HG02870 (cell line): Measurements from ENCODE around the gene EFR3B.
"Not testable (repeated sequence)": the region's sequence is repeated elsewhere in the genome, so short reads cannot be mapped to it uniquely, and the experiment has no call there.

Experiments used
- ATAC-seq: cut with Tn5 transposase; IDR thresholded peaks from one replicate; pipeline ENCODE4 v1.9.1; 2021; ENCODE audit warnings: mild to moderate bottlenecking, moderate library complexity; ENCODE audit not compliant: unreplicated experiment

Gene EFR3B, protein sequence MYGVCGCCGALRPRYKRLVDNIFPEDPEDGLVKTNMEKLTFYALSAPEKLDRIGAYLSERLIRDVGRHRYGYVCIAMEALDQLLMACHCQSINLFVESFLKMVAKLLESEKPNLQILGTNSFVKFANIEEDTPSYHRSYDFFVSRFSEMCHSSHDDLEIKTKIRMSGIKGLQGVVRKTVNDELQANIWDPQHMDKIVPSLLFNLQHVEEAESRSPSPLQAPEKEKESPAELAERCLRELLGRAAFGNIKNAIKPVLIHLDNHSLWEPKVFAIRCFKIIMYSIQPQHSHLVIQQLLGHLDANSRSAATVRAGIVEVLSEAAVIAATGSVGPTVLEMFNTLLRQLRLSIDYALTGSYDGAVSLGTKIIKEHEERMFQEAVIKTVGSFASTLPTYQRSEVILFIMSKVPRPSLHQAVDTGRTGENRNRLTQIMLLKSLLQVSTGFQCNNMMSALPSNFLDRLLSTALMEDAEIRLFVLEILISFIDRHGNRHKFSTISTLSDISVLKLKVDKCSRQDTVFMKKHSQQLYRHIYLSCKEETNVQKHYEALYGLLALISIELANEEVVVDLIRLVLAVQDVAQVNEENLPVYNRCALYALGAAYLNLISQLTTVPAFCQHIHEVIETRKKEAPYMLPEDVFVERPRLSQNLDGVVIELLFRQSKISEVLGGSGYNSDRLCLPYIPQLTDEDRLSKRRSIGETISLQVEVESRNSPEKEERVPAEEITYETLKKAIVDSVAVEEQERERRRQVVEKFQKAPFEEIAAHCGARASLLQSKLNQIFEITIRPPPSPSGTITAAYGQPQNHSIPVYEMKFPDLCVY

DNA sequence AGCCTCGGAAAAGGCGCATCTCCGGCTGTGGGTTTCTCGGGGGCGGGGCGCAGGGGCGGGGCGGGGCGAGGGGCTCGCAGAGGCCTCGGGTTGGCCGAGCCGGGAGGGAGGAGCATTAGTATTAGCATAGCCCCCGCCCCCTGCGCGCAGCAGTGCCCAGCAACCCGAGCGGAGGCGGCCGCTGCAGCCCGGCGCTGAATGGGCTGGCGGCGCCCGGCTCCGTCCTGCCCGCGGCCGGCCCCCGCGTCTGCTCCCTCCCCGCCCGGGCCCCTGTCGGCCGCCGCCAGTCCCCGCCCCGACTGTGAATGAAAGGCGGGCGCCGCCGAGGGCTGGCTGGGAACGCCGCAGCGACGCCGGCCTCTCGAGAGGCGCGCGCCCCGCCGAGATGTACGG lies at the start of gene EFR3B:
EFR3B (plus strand) TSS at position 149 of the 393 bp plus-strand sequence; CDS start at position 386, 237 bp downstream.
- peak; percentile 73 for ATAC-seq

DNA sequence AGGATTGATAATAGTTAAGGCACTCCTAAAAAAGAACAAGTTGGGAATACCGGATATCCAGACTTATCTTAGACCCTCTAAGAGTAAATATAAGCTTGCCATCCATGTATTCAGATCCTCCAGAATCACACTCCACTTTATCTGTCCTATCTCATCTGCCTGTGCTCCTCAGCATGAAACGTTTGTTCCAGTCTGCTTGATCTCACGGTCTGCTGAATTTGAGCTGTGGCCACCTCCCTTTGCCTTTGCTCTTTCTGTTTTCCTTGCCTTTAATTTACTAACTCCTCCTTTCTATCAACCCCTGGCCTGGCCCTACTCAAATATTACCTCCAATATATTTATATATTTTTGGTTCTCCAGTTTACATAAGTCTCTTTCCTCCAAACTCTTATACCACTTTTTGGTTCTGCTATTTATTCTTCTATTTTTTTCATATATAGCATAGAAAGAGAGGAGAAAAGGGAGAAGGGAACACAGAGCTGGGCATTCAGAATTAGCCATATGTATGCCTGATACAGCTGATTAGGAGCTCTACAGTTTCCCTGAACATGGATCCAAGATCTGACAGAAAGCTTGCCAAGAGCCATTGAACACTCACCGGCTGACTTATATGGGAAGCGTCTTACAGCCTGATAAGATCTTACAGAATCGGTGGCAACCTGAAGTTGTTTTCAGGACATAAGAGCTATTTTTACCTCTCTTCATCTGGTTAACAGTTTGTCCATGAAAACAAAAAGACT lies 48.3 kb upstream of the EFR3B start:
- ATAC-seq: no peak

DNA sequence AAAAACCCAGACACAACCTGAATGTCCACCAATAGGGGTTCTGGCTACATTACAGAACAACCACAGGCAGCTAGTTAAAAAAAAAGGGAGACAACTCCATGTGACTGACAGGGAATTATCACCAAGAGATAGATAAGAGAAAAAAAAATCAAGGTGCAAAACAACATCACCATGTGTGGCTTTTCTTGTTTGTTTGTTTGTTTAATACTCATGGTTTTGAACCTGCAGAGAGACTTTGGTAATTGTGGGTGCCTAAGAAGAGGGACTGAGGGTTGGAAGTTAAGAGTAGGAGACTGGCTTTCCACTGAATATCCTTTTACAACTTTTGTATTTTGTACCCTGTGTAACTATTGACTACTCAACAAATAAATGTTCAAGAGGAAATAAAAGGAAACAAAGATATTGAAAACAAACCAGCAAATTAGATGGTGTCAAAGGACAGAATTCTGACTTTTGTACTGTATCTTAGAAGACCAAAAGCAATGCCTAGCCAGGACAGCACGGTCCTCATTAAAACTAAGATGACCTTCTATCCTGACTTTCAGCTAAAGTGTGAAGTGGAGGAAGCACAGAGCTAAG lies 47.6 kb upstream of the EFR3B start:
- ATAC-seq: no peak

DNA sequence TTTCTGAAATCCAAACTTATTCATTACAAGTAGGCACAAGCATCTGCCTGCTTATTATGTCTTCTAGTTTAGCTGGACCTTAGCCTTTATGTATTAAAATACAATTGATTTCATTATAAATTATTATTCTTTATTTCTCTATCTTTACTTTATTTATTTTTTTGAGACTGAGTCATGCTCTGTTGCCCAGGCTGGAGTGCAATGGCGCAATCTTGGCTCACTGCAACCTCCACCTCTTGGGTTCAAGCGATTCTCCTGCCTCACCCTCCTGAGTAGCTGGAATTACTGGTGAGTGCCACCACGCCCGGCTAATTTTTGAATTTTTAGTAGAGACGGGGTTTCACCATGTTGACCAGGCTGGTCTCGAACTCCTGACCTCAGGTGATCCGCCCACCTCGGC lies 42.8 kb upstream of the EFR3B start:
- ATAC-seq: not testable (repeated sequence)

DNA sequence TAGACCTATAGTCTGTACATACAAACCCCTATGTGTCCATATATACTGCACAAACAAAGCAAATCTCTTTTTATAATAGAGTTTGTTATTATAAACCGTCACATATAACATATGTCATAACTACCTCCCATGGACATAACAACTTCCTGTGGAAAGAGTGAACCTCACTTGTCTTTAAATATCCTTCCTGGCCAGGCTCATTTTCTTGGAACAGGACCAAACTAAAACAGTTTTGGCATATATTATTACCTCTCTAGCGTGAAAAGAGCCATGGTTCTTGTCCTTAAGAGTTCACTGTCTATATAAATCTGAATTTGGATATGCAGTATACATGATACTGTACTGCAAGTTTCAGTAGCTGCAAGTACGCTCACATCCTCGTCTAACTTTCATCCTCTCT lies 41.8 kb upstream of the EFR3B start:
- no peak for ATAC-seq

DNA sequence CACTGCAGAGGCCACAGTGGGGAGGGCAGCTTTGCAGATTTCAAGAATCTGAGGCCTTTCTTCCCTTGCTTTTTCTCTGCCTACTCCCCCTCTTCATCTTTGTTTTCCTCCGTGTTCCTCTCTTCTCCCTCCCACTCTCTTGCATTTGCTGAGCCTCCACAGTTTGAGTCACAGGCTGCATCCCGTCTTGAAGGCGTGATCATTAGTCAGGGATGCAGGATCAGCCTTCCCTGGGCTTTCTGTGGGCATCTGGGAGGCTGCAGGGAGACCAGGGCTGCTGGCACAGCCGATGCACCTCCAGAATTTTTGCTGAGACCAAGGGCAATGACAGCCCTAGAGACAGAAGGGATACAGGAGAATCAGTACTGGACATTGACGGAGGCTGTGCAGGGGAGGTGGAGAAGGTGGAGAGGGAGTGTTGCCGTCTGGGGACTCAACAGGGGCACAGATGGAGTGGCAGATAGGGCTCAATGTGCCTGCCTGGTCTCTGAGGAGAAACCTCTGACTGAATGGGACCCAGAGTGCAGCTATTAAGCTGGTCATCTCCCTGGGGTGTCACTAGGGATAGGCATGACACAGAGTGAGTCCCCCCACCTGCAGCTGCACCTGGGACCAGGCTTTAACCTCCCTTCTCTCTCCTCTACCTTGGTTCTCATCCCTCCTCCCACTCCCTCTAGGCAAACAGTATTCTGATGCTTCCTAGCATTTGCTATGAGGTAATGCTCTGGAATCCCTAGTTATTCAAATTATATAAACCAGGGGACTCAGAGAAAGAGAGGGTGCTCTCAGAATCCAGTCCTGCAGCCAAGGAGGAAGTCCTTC lies 41.2 kb upstream of the EFR3B start:
- no peak for ATAC-seq

DNA sequence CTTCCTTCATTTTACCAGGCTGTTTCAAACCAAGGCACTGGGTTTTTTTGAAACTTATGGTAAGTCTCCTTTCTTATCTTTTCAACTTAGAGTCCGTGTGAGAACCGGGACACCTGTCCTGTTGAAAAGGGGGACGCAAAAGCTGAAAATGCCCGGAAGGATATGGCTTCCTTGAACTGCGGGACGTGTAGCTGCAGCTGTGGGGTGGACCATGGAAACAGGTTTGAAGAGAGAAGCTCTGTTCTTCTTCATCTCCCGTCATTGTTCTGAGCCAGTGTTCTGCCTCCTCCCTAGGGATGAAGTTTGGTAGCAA lies 40.6 kb upstream of the EFR3B start:
- no peak for ATAC-seq

DNA sequence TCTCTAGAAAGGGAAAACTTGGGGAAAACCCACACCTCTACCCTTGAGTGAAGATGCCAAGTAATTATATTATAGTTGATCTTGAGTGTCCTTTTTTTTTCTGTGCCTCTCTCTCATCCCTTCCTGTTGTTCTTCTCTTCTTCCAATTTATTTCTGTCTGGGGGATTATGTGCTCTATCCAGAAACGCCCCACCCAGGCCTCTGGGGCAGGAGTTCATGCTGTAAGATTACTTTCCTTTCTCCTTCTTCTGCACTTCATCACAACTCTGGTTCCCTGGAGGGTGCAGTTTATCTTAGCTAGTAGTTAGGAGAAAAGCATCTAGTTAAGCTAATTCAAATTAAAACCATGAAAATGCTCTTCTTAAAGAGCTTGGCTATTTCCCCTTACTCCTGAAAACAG lies 39.8 kb upstream of the EFR3B start:
- no peak for ATAC-seq

DNA sequence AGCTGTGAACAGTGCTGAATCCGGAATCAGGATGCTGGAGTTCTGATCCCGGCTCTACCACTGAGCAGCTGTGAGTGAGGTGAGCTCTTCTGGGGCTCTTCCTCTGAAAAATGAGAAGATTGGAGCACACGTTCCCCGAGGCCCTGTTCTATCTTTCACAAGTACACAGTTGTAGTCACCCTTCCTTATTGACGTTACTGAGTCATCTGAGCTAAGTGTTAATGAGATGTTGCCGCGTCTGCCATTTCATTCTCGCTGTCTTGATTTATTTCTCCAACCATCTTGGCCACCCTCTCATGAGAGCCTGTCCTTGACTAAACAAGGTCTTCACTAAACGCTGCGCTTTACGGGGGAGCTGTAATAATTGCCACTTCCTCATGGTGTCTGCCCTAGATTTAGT lies 31.9 kb upstream of the EFR3B start:
- ATAC-seq: no peak

DNA sequence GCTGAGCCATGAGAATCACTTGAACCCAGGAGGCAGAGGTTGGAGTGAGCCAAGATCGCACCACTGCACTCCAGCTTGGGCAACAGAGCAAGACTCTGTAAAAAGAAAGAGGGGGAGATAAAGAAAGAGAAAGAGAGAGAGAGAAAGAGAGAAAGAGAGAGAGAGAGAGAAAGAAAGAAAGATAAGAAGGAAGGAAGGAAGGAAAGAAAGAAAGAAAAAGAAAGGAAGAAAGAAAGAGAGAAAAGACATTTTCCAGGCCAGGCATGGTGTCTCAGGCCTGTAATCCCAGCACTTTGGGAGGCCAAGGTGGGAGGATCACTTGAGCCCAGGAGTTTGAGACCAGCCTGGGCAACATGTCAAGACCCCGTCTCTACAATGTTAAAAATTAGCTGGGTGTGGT lies 30.5 kb upstream of the EFR3B start:
- not testable (repeated sequence) for ATAC-seq

DNA sequence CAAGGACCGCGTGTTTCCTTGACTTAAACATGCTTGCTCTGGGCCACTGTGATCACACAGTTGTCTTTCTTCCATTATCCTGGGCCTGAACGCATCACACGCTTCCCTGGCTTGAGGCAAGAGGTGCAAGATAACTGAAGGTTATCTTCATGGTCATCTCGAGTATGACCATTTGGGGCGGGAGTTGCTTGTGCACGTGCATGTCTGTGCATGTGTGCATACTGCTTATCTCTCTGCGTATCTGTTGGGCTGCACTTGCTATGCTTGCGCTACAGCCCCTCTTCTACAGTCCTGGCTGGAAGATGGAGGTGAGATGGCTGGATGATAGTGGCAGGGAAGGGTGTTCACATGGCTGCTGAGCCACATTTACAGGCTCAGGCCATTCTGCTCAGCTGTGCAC lies 27.2 kb upstream of the EFR3B start:
- no peak for ATAC-seq

DNA sequence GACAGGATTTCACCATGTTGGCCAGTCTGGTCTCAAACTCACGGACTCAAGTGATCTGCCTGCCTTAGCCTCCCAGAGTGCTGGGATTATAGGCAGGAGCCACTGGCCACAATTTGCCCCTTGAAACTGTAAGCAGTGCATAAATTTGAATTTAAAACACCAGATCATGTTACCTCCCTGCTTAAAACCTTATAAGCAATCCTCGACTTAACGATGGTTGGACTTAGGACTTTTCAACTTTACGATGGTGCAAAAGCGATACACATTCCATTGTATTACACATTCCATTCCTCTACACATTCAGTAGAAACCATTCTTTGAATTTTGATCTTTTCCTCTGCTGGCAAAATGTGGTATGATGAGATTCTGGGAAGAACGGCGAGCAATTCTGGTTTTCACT lies 23.2 kb upstream of the EFR3B start:
- ATAC-seq: no peak

DNA sequence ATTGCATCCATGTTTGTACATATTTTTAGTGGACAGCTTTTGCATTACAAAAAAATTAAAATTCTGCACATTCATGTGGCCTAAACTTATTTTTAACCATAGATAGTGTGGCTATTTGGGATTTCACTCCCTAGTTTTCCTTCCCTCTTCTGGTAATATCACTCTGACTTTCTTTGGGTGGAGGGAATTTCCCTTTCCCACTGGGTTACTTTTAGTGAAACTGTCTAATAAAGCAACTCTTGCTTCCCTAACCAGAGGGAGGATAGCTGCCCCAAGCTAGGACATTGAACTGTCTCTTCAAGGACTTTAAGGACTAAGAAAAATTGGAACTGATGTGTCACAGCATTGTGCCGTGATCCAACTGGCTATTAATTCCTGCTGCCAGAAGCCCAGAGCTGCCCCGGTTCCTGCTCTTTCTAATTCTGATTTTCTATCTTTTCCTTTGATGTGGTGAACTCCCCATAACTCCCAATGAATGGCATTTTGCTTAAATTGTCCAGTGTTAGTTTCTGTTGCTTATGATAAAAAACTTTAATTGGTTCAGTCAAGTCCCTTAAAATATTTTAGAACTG lies 20.0 kb upstream of the EFR3B start:
- ATAC-seq: no peak

DNA sequence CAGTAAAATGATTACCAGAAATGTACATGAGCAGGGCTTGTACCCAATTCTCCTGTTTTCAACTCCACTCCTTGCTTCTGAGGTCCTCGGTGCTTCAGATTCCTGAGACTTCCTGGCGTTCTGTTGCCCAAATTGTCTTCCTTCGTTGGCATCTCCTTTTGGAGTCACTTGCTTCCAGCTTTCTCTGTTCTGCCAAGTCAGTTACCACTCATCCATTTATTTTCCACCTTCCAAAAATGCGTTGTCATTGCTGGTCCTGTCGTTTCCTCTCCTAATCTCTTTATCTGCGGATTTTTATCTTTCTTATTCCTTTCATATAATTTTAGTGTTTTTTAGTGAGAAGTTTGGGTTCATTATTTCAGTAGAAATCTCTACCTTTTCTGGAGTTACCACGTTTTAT lies 18.5 kb upstream of the EFR3B start:
- ATAC-seq: no peak

DNA sequence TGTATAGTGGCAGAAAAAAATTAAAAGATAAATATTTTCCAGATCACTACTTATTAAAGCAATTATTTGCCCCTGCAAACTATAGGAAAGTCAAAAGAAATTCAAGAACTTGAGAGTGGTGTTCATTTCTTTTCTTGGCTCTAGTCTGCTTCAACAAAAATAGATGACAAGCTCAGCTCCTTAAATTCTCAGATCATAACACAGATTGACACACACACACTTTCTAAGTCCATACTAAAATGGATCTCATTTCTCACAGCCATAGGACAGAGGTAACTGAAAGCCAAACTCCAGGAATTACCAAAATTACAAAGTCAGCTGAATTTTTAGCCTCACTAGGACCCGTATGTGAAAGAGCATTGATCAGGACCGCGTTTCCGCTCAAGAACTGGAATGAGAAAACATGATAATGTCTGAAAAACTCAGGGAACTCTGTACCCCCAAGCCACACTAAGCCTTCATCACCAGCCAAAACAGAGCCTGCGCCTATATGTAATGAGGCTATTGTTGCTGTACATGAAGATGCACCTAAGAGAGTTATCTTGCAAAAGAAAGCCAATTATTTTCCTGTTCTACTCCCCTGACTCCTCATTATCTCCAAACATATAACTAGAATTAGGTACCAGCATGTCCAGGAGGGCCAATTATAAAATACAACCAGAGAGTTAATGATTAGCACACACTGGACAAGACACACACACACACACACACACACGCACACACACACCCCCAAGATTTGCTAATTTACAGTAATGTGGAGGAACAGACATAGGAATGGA lies 16.5 kb upstream of the EFR3B start:
- no peak for ATAC-seq

DNA sequence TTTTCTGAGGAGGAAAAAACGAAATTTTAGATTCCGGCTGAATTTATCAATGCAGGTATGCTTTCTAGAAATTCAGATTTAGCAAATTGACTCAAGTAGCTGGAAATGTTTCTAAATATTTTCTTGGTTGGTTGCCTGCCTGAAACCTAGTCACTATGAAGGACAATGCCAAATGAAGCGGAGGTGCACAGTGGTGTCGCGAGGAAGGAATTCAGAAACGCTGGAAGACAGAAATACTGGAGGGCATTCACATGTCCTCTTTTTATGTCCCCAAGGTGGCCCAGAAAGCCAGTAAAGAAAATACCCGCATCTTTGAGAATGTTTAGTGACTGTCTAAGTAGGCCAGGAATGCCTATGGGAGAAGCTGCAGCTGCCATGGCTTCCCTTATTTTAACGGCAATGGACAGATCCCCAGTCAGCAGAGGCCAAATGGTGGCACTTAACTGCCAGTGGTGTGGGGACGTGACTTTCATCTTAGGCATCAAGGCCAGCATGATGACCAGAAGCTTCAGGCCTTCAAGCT lies 15.8 kb upstream of the EFR3B start:
- no peak for ATAC-seq

DNA sequence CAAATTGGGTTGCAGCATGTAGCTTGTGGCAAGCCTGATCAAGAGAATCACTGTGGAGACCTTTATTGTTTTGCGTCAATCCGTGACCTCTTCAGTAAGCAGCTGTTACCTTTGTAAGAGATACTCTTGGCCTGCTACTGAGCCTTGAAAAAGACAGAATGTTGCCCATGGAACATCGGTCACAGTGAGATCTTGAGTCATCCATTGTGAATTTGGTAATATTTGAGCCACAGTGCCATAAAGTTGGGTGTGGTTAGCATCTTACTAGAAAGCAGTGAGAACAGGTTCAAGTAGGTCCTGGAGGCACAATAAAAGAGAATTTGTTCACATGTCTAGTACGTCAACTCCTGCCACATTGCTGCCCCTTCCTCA lies 12.7 kb upstream of the EFR3B start:
- no peak for ATAC-seq

DNA sequence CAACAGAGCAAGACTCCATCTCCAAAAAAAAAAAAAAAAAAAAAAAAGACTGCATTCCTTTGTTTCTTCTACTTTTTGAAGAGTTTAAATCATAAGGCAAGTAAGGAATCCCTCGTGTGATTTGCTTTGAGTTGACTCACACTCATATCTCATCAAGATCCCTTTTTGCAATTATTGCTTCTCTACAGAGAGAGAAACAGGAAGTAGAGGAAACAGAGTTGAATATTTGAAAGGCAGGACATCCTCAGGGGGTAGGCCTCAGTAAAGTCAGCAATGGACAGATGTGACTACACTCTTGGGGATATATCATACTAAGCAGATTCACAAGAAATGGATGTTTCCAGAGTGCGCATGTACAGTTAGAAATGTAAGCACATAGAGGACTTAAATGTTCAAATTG lies 11.2 kb upstream of the EFR3B start:
- no peak for ATAC-seq

DNA sequence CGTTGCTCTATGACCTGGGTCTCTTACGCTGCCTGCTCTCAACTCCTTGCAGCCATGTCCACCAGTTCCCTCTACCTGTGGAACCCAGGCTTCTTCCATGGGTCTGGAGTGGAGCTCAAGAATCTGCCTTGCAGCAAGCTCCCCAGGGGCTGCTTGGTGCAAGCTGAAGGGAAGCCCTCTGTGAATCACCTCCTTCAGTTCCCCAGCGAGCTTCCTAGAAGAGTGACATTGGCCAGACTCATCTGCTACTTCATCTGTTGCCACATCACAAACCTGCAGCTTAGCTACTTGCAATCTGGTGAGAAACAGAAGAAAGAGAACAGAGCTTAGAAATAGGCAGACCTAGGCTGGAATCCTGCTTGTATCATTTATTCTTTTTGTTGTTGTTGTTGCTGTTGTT lies 9.8 kb upstream of the EFR3B start:
- ATAC-seq: no peak
